ENCODE results near the gene RHOBTB1. TPM values are rescaled to one million over a fixed set of nuclear protein-coding genes. Genes with fewer than 3 reads are reported as not detected.

Gene RHOBTB1
- total and polyA plus RNA-seq, 4 donors = 2.7 to 11.8 (median 4.9) TPM

- DNase-seq (ENCODE audit: low spot score) = no peak
- Histone ChIP-seq H3K27me3 (ENCODE audit: control insufficient read depth in 4 of 4, insufficient read depth in 4 of 4, low read length in 3 of 4) (no peaks in the 10 kb centered on the region), H3K9ac (ENCODE audit: low read depth in 1 of 2, low read length in 2 of 2) (no peak overlapping the region), H3K36me3 (ENCODE audit: control insufficient read depth in 4 of 4, insufficient read depth in 3 of 4, low read depth in 1 of 4, low read length in 3 of 4) (no peaks in the 10 kb centered on the region), H3K4me1 (ENCODE audit: control insufficient read depth in 4 of 4, insufficient read depth in 4 of 4, low read length in 3 of 4) (no peaks in the 10 kb centered on the region), H3K27ac (ENCODE audit: low read depth in 1 of 2, low read length in 2 of 2) (no peak overlapping the region), H3K4me3 (ENCODE audit: low read depth in 1 of 3, low read length in 3 of 3) (no peak overlapping the region), H3K9me3 (ENCODE audit: control insufficient read depth in 4 of 4, low read length in 3 of 4) (no peaks in the 10 kb centered on the region)
- TF ChIP-seq MAX (IDR thresholded peaks at IDR 0.05) (no peak), SP1 (IDR thresholded peaks at IDR 0.05) (no peak), ATF3 (IDR thresholded peaks at IDR 0.05) (no peak), HNF4G (IDR thresholded peaks at IDR 0.05) (no peak), REST (IDR thresholded peaks at IDR 0.05) (no peak), FOXA2 (IDR thresholded peaks at IDR 0.05) (no peak), EGR1 (IDR thresholded peaks at IDR 0.05; ENCODE audit: low read depth in 2 of 2) (no peak), YY1 (IDR thresholded peaks at IDR 0.05) (no peak), RAD21 (IDR thresholded peaks at IDR 0.05) (no peak), JUND (IDR thresholded peaks at IDR 0.05) (no peak), CTCF (IDR thresholded peaks at IDR 0.05; ENCODE audit: low read depth, low read length, missing input control) (no peak), GABPA (IDR thresholded peaks at IDR 0.05 in 1 of 2, conservative IDR thresholded peaks at IDR 0.05 in 1 of 2) (no peak)
- 49% methylated on average over 4 of the region's 4 CpGs for WGBS
Observed at GRCh38 chr10:60967260-60967659, 23.3 kb upstream of the RHOBTB1 start.

GRCh38 chr10:60965696-60966095, 21.7 kb upstream of the RHOBTB1 start:
- 69% methylated on average over 3 of the region's 3 CpGs for WGBS
- Histone ChIP-seq H3K4me1 (ENCODE audit: control insufficient read depth in 4 of 4, insufficient read depth in 4 of 4, low read length in 3 of 4) (no peaks in the 10 kb centered on the region), H3K36me3 (ENCODE audit: control insufficient read depth in 4 of 4, insufficient read depth in 3 of 4, low read depth in 1 of 4, low read length in 3 of 4) (no peaks in the 10 kb centered on the region), H3K27me3 (ENCODE audit: control insufficient read depth in 4 of 4, insufficient read depth in 4 of 4, low read length in 3 of 4) (no peaks in the 10 kb centered on the region), H3K9me3 (ENCODE audit: control insufficient read depth in 4 of 4, low read length in 3 of 4) (no peaks in the 10 kb centered on the region), H3K27ac (ENCODE audit: low read depth in 1 of 2, low read length in 2 of 2) (no peak overlapping the region), H3K4me3 (ENCODE audit: low read depth in 1 of 3, low read length in 3 of 3) (no peak overlapping the region), H3K9ac (ENCODE audit: low read depth in 1 of 2, low read length in 2 of 2) (no peak overlapping the region)
- TF ChIP-seq NR2F2 (IDR thresholded peaks at IDR 0.05) (no peak), FOXA2 (IDR thresholded peaks at IDR 0.05) (no peak), RAD21 (IDR thresholded peaks at IDR 0.05) (no peak), JUND (IDR thresholded peaks at IDR 0.05) (no peak), GABPA (IDR thresholded peaks at IDR 0.05 in 1 of 2, conservative IDR thresholded peaks at IDR 0.05 in 1 of 2) (no peak), MAX (IDR thresholded peaks at IDR 0.05) (no peak), REST (IDR thresholded peaks at IDR 0.05) (no peak), ATF3 (IDR thresholded peaks at IDR 0.05) (no peak), EGR1 (IDR thresholded peaks at IDR 0.05; ENCODE audit: low read depth in 2 of 2) (no peak), SP1 (IDR thresholded peaks at IDR 0.05) (no peak), RXRA (IDR thresholded peaks at IDR 0.05) (no peak), ZBTB33 (IDR thresholded peaks at IDR 0.05) (no peak)
- no peak for DNase-seq (ENCODE audit: low spot score)

Measured in liver (tissue), 9 donors.